NCI-H146 treated with DMSO at 0.1 percent for 48 hours (cell line): ENCODE measurements around the gene SRF.
A peak's percentile ranks its signal among the peaks of the same experiment; 100 is the strongest.

Experiments used
- DNase-seq: peaks from one replicate; lab custom pipeline; 2025; ENCODE audit not compliant: unreplicated experiment; lab: John Stamatoyannopoulos, UW

The SRF gene

DNA sequence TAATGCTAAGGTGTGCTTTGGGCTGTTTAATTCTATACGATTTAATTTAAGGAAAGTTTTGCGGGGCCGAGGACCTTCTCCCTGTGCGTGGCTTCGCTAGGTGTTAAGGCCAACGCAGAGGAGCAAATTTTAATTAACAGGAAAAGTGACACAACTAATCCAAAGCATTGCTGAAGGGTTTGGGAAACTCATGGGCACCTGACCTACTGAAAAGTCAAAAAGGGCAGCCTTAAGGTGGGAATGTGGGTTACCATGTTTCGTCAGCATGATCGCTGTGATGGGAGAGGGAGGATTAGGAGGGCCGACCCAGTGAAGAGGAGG is 10.5 kb downstream of the SRF start:
- DNase-seq: no peak

DNA sequence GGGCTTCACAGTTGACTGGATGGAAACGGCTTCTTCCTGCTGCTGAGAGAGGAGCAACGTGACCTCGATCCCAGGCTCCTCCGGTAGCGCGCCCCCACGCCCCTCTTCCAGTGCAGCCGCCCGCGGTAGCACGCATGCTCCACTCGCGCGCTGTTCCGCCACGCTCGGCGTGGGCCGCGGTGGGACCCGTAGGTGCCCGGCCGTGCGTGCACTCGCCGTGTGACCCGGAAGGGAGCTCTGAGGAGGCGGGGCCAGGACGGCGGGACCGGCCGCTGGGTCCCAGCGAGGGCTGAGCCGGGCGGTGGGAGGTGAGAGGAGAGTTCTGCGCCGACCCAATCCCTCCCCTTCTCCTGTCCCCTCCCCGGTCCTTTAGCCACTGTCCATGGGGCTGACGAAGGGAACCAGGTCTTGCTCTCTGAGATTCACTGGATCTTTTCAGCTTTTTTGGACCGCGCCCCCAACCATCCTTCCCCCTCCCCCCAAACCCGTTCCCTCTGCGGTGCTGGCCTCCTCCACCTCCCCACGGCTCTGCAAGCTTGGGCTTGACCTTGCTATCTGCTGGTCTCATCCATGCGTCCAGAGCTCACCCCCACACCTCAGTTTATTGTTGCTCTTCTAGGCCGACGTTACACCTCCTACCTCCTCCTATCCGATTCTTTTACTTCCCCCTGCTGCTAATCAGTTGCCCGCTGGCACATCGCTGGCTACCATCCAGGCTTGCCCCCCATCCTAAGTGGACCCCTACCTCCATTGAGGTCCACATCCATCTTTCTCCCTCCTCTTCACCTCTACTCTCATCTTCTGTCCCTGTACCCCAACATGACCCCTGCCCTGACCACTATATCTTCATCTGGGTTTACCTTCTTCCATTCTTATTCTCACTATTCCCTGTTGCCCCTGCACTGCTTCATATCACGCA is 11.1 kb downstream of the SRF start, which contains the start of gene CUL9:
Gene CUL9 (plus strand): TSS at position 255 of the 919 bp plus-strand sequence. CDS start 2,115 bp downstream, outside the sequence.
- peak; percentile 73 for DNase-seq

DNA sequence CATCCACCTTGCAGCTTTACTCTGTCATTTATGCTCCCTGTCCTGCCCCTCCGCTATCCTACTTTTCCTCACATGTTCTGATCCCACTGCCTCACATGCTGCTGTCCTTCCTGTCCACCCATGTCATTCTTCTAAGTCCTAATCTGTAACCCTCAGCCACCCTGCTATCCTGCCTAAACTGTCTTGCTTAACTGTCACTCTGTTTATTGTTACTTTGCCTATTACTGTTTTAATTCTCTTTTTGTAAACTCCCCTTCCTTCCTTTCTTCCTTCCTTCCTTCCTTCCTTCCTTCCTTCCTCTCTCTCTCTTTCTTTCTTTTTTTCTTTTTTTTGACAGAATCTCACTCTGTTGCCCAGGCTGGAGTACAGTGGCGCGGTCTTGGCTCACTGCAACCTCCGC is 12.4 kb downstream of the SRF start:
- DNase-seq: no peak

DNA sequence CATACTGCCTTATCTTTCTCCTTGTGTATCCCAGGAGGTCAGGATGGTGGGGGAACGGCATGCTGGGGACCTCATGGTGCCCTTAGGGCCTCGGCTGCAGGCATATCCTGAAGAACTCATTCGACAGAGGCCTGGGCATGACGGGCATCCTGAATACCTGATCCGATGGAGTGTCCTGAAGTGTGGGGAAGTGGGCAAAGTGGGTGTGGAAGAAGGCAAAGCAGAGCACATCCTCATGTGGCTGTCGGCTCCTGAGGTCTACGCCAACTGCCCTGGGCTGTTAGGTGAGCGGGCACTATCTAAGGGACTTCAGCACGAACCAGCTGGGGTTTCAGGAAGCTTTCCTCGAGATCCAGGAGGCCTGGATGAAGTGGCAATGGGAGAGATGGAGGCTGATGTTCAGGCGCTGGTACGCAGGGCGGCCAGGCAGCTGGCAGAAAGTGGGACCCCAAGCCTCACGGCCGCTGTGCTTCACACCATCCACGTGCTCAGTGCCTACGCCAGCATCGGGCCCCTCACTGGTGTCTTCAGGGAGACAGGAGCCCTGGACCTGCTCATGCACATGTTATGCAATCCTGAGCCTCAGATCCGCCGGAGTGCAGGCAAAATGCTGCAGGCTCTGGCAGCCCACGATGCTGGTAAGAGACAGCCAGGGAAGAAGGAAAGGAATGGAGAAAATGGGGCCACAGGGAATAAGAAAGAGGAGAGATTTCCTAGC is 13.4 kb downstream of the SRF start:
- DNase-seq: no peak

DNA sequence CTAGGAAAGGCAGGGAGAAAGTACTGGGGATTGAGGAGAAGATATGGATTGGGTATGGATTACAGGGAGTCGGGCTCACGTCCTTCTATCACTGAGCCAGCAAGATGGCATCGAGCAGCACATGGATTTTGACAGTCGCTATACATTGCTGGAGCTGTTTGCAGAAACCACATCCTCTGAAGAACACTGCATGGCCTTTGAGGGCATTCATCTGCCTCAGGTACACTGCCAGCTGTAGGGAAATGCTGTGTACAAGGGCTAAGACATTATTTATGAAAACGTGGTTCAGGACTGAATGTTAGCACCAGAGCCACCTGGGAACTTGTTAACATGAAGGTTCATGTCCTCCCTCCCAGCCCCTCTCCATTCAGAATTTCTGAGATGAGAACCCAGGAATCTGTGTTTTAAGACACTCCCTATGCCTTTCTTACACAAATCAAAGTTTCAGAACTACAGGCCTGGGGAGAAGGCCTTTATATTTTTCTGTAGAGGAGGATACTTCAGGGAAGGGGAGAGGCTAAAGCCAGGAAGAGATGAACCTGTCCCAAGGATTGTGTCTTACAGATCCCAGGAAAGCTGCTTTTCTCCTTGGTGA is 14.4 kb downstream of the SRF start:
- no peak for DNase-seq

DNA sequence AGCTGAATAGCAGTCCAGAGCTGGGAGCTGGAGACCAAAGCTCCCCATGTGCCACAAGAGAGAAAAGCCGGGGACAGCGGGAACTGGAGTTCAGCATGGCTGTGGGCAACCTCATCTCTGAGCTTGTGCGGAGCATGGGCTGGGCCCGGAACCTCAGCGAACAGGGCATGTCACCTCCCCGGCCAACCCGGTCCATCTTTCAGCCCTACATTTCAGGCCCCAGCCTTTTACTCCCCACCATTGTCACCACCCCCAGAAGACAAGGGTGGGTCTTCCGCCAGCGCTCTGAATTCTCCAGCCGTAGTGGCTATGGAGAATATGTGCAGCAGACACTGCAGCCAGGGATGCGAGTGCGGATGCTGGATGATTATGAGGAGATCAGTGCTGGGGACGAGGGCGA is 14.9 kb downstream of the SRF start:
- no peak for DNase-seq

DNA sequence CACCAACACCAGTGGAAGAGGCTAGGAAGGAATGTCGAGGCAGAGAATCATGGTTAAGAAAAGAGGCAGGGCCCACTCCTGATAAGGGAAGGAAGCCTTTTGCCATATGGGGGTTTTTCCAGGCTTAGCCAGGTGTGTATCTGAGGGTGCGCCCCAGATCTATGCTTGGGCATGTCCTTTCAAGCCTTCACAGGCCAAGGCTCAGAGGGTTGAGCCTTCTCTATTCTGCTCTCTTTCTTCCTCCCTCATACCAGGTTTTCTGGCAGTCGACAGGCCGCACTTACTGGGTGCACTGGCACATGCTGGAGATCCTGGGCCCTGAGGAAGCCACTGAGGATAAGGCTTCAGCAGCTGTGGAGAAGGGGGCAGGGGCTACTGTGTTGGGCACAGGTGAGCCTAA is 15.6 kb downstream of the SRF start:
- DNase-seq: no peak

DNA sequence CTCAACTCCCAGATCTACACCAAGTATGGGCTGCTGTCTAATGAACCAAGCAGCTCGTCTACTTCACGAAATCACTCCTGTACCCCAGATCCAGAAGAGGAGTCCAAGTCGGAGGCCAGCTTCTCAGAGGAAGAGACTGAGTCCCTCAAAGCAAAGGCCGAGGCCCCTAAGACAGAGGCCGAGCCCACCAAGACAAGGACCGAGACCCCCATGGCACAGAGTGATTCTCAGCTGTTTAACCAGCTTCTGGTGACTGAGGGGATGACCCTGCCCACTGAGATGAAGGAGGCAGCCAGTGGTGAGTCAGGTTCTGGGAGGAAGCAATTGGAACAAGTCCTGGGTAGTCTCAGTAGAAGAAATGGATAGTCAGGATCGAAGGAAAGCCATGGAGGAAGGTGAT is 16.8 kb downstream of the SRF start:
- no peak for DNase-seq

DNA sequence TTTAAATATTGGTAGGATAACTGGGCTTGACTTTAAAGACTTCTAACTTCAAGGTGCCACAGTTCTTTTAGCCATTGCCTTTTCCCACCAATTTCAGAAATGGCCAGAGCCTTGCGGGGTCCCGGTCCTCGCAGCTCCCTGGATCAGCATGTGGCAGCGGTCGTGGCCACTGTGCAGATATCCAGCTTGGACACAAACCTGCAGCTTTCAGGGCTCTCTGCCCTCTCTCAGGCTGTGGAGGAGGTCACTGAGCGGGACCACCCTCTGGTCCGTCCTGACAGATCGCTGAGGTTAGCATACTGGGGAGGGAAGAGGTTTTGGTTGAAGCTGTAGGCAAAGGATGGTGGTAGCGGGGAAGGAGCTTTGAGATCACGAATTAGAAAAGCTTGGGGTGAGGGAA is 17.4 kb downstream of the SRF start:
- no peak for DNase-seq

DNA sequence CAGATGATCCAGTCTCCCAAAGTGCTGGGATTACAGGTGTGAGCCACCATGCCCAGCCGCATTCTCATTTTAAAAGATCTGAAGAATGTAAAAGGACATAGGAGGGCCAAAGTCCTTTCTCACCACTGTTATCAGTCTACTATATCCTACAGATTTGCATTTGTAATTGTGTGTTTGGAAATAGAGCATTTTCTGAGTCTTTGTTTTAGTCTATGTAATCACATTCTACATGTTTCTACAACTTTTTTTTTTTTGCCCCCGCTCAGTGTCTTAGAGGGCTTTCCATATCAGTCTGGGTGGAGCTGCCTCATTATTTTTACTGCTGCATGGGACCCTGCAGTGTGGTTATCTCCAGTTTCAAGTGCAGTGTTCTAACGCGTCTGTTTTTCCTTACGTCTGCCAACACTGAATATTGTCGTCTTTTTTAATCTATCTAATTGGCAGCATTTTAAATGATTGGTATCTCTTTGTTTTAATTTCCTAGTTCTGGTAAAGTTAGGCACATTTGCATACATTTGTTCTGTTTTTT is 18.8 kb downstream of the SRF start:
- no peak for DNase-seq

DNA sequence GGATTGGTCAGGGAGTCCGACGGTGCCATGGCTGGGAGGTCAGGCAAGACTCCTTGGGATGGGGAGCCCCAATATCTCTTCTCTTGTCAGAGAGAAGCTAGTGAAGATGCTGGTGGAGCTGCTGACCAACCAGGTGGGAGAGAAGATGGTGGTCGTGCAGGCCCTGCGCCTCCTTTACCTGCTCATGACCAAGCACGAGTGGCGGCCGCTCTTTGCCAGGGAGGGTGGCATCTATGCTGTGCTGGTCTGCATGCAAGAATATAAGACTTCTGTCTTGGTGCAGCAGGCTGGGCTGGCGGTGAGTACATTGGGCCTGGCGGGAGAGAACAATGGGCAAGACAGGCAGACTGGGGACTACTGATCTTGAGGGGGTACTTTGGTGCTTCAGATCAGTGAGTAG is 21.8 kb downstream of the SRF start:
- no peak for DNase-seq

DNA sequence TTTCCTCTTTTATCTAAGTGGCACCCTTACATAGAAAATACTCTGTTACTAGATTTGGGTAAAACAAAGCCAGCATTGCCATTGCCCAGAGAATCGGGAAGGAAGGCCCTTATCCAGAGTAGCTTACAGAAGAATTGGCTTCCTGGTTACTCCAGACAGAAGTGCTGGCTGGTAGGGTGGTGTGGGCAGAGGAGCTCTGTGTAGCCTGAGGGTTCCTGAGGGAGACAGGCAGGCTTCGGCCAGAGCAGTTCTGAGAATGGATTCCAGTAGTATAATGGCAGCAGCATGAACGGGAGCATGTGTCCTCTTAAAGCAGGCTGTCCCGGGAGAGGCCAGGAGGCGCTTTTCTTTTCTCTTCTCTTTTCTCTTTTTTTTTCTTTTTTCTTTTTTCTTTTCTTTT is 22.9 kb downstream of the SRF start:
- DNase-seq: no peak

DNA sequence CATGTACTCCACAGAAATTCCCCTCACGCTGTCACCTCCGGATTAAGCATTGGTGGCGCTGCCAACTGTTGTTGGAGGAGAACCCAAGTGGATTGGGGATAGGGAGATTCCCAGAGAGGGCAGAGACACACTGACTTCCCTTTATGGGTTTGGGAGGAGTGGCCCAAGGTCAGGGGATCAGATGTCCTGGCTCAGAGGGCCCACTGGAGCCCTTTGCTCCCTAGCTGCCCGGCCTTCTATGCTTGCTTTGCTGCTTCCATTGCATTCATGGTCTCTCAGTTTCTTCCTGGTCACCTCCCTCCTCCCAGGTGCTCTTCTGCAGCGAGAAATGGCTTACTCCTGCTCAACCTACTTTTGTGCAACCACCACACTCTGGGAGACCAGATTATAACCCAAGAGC is 25.3 kb downstream of the SRF start:
- DNase-seq: no peak

DNA sequence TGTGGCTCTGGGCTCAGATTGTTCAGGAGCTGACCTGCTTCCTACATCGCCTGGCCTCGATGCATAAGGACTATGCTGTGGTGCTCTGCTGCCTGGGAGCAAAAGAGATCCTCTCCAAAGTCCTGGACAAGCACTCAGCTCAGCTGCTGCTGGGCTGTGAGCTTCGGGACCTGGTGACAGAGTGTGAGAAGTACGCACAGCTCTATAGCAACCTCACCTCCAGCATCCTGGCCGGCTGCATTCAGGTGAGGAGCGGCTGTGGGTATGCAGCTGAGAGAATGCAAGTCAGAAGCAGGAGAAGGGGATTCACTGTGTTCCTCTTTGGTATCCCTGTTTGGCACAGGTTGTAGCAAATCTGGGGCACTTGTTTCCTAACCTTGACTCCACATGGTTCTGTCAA is 28.8 kb downstream of the SRF start:
- no peak for DNase-seq

DNA sequence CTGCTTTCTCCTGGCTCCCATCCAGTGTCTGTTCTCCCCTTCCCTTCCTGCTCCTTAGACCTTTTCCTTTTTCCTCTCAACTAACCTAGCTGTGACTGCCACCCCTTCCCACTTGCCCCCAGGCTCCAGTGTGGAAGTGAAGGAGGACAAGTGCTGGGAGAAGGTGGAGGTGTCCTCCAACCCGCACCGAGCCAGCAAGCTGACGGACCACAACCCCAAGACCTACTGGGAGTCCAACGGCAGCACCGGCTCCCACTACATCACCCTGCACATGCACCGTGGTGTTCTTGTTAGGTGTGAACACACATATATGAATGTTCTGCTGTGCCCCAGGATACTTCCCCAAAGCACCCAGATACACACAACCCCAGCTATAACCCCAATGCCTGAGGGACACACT is 29.5 kb downstream of the SRF start:
- no peak for DNase-seq

DNA sequence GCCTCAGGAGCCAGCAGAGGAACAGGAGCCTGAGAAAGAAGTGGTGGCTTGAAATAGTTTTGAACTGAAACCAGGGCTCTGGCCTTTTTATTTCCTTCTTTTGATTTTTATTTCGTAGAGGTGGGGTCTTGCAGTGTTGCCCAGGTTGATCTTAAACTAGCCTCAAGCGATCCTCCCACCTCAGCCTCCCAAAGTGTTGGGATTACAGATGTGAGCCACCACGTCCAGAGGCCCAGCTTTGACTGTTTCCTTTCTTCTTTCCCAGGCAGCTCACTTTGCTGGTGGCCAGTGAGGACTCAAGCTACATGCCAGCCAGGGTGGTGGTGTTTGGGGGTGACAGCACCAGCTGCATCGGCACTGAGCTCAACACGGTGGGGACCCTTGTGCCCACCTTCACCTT is 31.4 kb downstream of the SRF start:
- DNase-seq: no peak

DNA sequence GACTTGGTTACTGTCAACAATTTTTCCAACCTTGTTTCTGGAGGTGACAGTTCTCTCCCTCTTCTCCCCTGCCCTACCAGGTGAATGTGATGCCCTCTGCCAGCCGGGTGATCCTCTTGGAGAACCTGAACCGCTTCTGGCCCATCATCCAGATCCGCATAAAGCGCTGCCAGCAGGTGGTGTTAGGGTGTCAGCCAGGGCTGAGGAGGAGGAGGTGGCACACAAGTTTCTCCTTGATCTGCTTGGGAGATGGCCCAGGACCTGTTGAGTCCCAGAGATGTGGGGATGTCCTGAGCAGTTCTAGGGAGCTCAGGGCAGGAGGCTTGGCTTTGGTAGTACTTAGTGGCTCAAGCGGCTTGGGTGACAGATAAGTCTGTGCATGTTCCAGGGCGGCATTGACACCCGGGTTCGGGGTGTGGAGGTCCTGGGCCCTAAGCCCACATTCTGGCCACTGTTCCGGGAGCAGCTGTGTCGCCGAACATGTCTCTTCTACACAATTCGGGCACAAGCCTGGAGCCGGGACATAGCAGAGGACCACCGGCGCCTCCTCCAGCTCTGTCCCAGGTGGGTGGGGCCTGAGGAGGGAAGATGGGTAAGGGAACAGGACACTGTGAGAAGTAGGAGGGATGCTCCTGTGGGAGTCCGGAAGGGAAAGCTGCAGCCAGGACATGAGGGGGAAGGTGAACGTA is 32.1 kb downstream of the SRF start:
- DNase-seq: no peak

DNA sequence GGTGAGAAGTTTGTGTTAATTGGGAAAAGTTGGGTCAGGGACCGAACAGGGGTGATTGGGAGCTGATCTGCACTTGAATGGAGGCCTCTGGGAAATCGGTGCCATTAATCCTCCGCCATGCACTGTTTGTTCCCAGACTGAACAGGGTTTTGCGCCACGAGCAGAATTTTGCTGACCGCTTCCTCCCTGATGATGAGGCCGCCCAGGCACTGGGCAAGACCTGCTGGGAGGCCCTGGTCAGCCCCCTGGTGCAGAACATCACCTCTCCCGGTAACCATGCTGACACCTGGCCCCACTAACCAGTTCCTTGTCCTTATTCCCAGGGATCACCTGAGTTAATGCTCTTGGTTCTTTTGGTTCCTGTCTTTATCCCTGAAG is 32.6 kb downstream of the SRF start:
- DNase-seq: no peak

DNA sequence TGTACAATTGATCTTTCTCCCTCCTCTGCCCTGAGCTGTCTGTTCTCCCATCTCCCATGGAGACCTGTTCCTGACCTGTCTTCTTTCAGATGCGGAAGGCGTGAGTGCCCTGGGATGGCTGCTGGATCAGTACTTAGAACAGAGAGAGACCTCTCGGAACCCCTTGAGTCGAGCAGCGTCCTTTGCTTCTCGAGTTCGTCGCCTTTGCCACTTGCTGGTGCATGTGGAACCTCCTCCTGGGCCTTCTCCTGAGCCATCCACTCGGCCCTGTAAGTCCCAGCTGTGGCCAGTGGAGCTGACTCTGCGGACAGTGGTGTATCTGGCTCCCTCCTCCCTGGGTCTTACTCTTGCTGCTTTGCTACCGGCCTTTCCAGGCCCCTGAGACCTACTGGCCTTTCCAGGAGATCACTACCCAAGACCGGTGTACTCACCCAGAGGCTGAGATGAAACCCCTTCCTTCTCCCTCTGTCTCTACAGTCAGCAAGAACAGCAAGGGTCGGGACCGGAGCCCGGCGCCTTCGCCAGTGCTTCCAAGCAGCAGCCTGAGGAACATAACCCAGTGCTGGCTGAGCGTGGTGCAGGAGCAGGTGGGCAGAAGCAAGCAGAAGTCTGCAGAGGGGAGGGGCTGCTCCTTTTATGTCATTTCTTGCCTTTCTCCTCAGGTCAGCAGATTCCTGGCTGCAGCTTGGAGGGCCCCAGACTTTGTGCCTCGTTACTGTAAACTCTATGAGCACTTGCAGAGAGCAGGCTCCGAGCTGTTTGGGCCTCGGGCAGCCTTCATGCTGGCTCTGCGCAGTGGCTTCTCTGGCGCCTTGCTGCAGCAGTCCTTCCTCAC is 33.4 kb downstream of the SRF start:
- DNase-seq: no peak

DNA sequence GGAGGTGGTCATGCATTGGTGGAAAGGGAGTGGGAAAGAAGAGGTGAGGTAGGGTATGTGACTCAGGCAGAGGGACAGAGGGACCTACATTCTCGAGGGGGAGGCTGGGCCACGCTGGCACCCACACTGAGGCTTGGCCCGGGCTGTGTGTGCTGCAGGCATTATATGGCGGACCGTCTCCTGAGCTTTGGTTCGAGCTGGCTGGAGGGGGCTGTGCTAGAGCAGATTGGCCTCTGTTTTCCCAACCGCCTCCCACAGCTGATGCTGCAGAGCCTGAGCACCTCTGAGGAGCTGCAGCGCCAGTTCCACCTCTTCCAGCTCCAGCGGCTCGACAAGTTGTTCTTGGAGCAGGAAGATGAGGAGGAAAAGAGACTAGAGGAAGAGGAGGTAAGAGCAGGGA is 34.8 kb downstream of the SRF start:
- no peak for DNase-seq
